GM21576 (cell line): ENCODE results near the gene BTBD9.
"Not testable (repeated sequence)": the region's sequence is repeated elsewhere in the genome, so short reads cannot be mapped to it uniquely, and the experiment has no call there.

Source experiments
- ATAC-seq: cut with Tn5 transposase; IDR thresholded peaks from one replicate; pipeline ENCODE4 v1.9.1; 2021; ENCODE audit warnings: mild to moderate bottlenecking, moderate library complexity; ENCODE audit not compliant: unreplicated experiment

The BTBD9 gene

GRCh38 chr6:38443352-38444144 lies 196.2 kb downstream of the BTBD9 start:
- ATAC-seq: no peak

- no peak for ATAC-seq
Measured at GRCh38 chr6:38438097-38438496, 201.6 kb downstream of the BTBD9 start.

DNA sequence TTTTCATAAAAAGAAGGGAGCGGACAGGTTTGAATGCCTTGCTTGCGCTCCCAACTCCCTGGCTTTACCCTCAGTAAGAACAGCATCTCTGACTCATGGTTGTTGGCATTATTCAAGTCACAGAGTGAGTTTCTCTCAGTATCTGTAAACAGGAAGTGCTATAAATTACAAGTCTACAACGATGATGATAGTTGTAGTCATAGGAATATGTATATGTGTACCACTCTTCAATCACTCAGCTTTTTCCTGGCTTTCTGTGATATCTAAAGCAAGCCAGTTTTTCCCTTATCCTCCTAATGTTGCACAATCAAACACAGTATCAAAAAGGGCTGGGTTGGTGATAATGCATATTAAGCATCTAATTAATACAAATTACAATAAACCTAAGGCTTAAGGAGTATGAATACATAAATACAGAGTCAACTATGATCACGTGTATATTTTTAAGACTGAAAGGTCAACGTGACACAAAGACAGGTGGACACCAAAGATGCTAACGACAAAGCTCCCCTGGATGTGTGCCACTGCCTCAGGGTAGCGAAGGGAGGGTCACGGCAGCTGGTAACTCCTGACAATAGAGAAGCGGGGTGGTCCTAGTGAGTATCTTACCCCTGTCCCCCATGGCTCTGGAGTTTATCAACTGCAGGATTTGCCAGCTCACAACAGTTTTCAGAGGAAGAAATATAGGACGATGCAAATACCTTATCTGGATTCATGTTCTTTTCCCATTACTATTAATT lies 202.8 kb downstream of the BTBD9 start:
- ATAC-seq: no peak

- no peak for ATAC-seq
Measured at GRCh38 chr6:38435330-38435729, 204.4 kb downstream of the BTBD9 start.

- no peak for ATAC-seq
Measured at GRCh38 chr6:38434051-38434450, 205.7 kb downstream of the BTBD9 start.

- no peak for ATAC-seq
Measured at GRCh38 chr6:38432479-38432878, 207.2 kb downstream of the BTBD9 start.

- no peak for ATAC-seq
Measured at GRCh38 chr6:38432079-38432478, 207.7 kb downstream of the BTBD9 start.

GRCh38 chr6:38429546-38429945 lies 210.2 kb downstream of the BTBD9 start:
- no peak for ATAC-seq

DNA sequence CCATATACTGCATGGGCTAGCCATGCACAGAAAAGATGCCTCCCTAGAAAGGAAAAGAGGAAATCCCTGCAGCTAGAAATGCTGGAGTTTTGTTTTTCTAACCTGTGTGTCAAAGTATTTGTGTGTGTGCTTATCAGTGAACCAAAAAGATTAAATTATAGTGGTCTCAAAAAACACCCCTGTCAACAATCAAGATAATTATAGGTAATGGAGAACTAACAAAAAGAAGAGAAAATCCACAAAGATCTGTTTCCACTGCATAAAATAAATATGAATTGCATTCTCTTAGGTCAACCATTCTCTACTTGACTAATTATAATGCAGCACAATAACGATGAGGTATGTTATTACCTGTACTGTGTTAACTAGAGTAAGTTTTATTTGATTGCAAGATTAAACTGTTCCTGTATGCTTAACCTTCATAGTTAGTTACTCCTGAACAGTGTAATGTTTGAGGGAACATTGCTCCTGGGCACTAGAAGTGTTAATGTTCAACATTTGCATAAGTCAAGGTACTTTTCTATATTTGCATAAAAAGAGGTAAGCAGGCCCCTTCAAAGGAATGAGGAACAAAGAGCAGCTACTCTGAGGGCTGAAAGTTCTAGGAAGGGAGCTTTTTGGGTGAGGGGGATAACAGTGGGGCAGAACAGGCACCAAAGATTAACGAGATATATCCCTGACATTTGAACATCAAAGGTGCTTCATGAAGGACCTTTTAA lies 212.1 kb downstream of the BTBD9 start:
- no peak for ATAC-seq

GRCh38 chr6:38425788-38426488 lies 213.8 kb downstream of the BTBD9 start:
- ATAC-seq: not testable (repeated sequence)

- no peak for ATAC-seq
Measured at GRCh38 chr6:38423746-38424145, 216.0 kb downstream of the BTBD9 start.

DNA sequence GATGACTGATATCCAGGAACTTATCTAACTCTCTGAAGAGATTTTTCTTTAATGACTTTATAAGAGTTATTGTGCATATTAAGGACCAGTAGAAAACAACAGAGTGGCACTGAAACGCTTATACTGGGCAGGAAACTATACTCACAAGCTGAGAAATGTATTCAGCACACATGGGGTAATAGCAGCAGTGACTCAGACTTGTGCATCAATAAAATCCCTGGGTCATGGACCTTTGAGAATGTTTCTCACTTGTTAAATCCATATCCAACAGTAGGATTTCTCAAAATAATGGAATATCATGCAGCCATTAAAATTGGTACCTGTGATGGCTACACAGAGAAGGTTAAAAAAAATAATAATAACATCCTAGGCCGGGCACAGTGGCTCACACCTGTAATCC lies 219.5 kb downstream of the BTBD9 start:
- no peak for ATAC-seq

GRCh38 chr6:38417521-38417920 lies 222.2 kb downstream of the BTBD9 start:
- no peak for ATAC-seq

DNA sequence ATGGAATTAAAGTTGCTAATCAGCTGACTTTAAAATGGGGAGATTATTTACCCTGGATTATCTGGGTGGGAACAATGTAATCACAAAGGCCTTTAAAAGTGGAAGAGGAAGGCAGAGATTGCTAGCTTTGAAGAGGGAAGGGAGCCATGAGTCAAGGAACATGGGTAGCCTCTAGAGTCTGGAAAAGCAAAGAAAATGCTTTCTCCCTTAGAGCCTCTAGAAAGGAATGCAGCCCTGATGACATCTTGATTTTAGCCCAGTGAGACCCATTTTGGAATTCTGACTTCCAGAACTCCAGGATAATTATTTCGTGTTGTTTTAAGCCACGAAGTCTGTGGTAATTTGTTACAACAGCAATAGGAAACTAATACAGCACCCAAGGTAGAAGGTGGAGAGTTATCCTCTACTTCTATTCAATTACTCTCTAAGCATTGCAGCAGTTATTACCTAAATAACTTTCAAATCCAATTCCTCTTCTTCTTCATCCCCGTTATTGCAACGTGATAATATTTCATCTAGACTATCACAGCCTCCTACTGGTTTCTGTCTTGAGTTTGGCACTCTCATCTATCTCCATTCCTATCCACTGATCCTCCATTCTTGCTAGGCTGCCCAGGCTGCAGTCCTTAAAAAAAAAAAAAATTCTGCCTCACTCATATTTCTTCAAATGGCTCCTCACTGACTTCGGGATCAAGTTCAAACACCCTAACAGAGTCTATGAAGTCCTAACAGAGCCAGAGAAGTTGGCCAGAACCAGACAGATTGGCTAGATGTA lies 224.3 kb downstream of the BTBD9 start:
- ATAC-seq: no peak

- no peak for ATAC-seq
Measured at GRCh38 chr6:38413102-38413800, 226.5 kb downstream of the BTBD9 start.

DNA sequence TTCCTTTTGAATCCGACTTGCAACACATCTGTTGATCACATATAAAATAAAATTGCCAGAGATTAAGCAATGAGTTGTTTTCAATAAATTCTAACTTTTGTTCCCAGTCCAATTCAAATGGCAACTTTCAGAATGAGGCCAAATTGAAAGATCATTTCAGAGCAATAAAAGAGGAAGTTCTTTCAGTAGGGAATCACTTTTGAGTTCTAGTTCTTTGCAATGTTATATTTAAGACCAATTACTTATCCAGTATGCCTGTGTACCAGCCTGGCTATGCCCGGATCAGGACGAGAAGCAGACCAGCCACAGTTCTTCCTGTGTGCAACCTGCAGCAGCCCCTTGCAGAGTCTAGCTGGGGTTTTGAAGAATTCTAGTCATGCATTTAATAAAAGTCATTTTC lies 232.5 kb downstream of the BTBD9 start:
- no peak for ATAC-seq

DNA sequence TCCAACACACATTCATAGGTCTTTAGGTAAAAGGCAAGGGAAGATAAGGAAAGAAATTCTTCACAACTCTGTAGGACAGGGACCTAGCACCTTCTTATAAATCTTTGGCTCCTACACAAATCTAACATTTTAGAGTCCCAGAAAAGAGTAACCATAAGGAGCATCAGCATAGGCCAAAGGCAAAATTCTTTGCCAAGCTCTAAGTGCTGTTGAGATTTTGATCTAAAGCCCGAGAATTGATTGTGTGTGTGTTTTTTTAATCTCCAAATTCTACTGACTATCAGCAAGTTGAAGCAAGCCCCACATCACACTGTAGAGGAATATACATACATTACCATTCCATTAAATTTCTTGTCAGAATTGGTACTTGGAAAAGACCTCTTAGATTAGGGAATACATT lies 233.6 kb downstream of the BTBD9 start:
- ATAC-seq: no peak

- no peak for ATAC-seq
Measured at GRCh38 chr6:38404900-38405556, 234.7 kb downstream of the BTBD9 start.

GRCh38 chr6:38404355-38404754 lies 235.4 kb downstream of the BTBD9 start:
- ATAC-seq: no peak
